ENCODE results near the gene PHOX2A.

- no peak for TF ChIP-seq EZH2phosphoT487 (IDR thresholded peaks at IDR 0.05; ENCODE audit: low read depth)
- TF ChIP-seq CTCF (IDR thresholded peaks at IDR 0.05; ENCODE audit: low read depth, low read length), result no peak
These were observed 2.6 kb downstream of the PHOX2A start for GRCh38 chr11:72241291-72241781.

All from OCI-LY3 (cell line).